CD4-positive, alpha-beta T cell treated with Interleukin-15 for 4 hours (primary cell): ENCODE results near the gene SPATA31D3.
"Not testable (repeated sequence)": the region's sequence is repeated elsewhere in the genome, so short reads cannot be mapped to it uniquely, and the experiment has no call there.

Experiments used
- DNase-seq: peaks from one replicate; pipeline ENCODE4 v3.0.0-alpha.2; 2020; ENCODE audit warnings: low spot score

The SPATA31D3 gene

DNA sequence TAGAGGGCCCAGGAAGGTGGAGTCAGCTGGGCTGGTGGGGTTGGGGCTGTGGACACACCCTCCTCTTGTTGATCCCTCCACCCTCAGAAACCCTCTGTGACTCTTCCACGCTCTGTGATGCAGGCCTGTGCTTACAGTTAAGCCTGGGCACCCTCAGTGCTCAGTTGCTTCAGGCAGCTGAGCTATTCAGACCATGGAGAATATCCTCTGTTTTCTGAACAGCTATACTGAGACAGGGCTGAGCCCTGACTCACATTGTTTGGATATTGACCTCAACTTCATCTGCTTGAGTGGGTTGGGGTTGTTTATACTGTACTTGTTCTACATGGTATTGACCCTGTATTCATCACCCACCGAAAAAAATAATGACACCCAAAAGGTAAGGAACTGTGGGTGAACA is at the start of gene SPATA31D3:
Gene SPATA31D3 (plus strand): TSS at position 108 of the 400 bp plus-strand sequence. CDS start 86 bp downstream, at position 194.
- not testable (repeated sequence) for DNase-seq

DNA sequence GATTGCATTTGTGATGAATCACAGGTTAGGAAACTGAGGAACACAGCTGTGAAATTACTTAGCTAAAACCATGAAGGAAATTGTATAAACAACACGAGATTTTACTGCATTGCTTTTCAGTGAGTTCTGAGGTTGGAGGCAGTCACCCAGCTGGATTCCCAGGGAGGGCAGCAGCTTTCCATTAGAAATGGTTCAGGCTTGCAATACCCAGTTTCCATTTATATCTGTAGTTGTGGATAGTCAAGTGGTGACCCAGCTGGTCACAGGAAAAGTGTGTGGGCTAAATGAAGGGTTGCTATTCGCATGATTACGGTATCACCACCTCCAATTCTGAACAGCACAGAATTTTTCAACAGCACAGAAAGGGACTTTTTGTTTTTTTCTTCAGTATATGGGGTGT is 49.4 kb upstream of the SPATA31D3 start:
- DNase-seq = no peak

DNA sequence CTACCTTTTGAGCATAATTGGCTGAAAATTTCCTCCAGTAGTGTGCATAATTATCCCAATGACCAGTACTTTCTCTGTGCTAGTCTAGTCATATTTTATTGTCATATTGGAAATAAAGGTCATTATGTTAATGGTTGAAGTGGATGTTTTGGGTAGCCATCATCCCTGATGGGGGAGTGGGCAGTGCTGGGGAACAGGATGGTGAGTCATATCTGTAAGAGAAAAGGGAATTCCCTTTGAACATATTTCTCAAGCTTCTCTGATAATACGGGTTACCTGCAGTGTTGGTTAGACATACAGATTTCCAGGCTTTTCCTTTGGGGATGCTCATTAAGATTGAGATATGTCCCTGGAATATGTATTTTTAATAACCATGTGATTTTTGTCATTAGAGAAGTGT is 48.4 kb upstream of the SPATA31D3 start:
- no peak for DNase-seq

DNA sequence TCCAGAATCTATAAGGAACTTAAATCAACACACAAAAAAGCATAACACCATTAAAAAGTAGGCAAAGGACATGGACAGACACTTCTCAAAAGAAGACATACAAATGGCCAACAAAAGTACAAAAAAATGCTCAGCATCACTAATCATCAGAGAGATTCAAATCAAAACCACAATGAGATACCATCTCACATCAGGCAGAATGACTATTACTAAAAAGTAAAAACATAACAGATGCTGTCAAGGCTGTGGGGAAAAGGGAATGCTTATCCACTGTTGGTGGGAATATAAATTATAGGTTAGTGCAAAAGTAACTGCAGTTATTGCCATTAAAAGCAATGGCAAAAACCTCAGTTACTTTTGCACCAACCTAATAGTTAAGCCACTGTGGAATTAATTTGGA is 47.2 kb upstream of the SPATA31D3 start:
- no peak for DNase-seq

DNA sequence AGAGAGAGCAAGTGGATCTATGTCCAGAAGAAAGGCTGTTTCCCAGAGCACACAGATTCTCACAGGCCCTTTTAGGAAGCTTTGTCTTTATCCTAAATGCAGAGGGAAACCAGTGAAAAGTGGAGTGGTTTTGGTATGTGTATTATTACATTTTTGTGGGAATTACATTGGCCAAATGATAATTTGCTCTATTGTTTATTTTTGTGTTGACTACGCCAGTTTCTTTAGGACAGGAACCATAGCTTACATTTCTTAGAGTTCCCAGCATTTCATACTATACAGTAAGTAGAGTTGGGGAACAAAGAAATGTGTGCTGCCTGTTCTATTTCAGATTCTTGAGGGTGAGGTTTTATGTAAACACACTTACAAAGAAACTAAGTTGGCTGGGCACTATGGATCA is 44.4 kb upstream of the SPATA31D3 start:
- DNase-seq = no peak

DNA sequence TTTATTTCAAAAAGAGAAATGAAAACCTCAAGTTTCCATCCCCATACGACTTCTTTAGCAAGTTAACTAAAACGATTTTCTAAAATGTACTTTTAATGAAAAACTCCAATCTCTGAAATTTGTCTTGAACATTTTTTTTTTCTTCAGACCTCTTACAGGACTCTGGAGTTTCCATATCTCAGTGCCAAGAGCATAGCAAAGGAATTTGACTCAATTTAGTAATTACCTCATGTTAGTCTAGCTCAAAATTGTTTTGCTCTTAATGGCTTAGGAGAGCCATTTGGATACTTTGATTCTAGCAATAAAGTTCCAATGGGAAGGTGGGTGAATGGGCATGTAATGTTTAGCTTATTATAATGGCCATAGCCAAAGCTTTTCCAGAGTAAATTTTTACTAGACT is 41.1 kb upstream of the SPATA31D3 start:
- DNase-seq = no peak

GRCh38 chr9:81902626-81903025 is 40.7 kb upstream of the SPATA31D3 start:
- no peak for DNase-seq

DNA sequence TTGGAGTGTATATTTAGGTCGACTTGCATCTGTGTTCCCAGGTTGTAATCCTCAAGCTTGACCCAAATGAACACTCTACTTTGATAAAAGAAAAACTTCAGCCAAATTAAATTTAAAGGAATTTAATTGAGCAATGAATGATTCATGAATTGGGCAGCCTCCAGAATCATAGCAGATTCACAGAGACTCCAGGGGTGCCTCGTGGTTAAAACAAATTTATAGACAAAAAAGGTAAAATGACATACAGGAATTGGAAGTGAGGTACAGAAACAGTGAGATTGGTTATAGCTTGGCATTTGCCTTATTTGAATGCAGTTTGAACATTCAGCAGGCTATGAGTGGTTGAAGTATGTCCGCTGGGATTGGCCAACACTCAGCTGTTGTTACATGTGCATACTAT is 36.6 kb upstream of the SPATA31D3 start:
- no peak for DNase-seq

DNA sequence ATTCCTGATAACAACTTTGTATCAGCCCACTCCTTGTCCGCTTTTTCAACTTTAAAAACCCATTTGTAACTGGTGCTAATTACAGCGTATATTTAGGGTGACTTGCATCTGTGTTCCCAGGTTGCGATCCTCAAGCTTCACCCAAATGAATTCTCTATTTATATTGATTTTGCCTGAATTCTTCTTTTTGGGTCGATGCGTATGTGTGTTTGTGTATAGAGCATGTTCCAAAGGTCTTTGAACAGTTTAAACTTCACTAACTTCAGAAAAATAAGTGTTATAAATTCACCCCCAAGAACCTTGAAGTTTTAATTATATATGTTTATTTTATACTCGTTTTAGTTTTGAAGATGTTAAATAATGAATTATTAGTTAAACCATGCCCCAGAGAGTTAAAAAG is 31.2 kb upstream of the SPATA31D3 start:
- DNase-seq = no peak

GRCh38 chr9:81915801-81916505 is 27.3 kb upstream of the SPATA31D3 start:
- DNase-seq = no peak

- DNase-seq = not testable (repeated sequence)
These were observed 24.8 kb upstream of the SPATA31D3 start for GRCh38 chr9:81918507-81918906.

DNA sequence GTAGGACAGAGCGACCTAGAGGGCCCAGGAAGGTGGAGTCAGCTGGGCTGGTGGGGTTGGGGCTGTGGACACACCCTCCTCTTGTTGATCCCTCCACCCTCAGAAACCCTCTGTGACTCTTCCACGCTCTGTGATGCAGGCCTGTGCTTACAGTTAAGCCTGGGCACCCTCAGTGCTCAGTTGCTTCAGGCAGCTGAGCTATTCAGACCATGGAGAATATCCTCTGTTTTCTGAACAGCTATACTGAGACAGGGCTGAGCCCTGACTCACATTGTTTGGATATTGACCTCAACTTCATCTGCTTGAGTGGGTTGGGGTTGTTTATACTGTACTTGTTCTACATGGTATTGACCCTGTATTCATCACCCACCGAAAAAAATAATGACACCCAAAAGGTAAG is 15.0 kb upstream of the SPATA31D3 start, which contains the start of gene SPATA31D4:
Gene SPATA31D4 (plus strand): TSS at position 124 of the 400 bp plus-strand sequence. CDS start 86 bp downstream, at position 210.
- not testable (repeated sequence) for DNase-seq

GRCh38 chr9:81930147-81930546 is 13.2 kb upstream of the SPATA31D3 start:
- not testable (repeated sequence) for DNase-seq

DNA sequence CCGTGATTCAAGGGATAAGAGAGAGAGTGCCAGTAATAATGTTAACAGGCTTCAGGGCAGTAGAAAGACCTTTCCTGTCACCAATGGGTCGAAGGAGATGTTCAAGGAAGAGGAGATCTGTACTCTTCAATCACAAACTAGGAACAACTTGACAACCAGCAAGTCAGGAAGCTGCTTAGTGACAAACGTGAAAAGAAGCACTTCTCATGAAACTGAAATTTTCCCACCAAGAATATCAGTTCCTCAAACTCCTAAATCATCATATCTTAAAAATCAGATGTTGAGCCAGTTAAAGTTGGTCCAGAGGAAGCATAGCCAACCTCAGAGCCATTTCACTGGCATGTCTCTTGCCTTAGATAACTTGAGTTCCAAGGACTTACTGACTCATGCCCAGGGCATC is 9.8 kb upstream of the SPATA31D3 start:
- DNase-seq = not testable (repeated sequence)

- not testable (repeated sequence) for DNase-seq
These were observed 5.3 kb downstream of the SPATA31D3 start for GRCh38 chr9:81948650-81949049.

DNA sequence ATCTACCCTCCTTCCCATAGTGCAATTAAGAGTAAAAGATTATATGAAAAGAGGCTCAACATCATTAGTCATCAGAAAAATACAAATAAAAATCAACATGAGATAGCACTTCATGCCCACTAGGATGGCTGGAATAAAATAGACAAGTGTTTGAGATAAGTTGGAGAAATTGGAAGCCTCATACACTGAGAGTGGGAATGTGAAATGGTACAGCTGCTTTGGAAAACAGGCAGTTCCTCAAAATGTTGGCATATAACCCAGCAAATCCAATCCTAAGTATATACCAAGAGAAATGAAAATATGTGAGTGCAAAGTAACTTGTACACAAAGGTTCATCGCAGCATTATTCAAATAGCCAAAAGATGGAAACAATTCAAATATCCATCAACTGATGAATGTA is 9.8 kb downstream of the SPATA31D3 start:
- no peak for DNase-seq

- DNase-seq = no peak
These were observed 12.3 kb downstream of the SPATA31D3 start for GRCh38 chr9:81955625-81956024.

DNA sequence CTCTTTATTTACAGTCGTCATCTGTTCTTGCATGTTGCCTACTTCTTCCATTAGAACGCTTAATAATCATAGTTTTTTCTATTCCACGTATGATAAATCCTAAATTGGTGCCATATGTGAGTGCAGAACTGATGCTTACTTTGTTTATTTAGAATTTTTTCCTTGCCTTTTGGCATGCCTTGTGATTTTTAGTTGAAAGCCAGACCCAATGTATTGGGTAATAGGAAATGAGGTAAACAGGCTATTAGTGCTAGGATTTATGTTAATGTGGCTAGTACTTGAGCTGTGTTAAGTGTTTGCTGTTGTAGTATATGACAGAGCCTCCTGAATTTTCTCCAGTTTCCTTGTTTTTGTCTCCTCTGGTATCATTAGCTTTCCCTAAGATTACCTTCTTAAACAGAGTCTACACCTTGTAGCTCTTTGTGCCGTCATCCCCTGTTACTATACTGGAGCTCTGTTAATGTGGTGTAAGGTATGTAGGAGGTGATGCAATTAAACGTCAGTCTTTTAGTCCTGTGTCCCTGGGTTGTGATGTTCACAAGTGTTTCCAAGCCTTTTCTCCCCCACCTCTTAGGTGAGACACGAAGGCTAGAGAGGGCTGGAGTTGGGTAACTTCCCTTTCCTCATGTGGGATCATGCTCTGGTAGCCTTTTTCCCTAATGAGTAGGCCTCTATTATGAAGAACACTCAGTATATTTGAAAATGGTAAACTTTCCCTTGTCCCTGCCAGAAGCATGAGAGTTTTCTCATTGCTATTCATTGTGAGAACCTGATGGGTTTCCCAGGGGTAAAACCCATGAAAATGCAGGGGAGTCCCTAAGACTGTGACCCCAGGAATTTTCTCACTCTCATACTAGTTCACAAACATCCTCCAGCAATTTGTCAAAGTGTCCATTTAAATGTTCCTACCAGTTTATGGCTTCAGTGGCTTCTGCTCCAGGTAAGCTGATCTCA is 21.2 kb downstream of the SPATA31D3 start:
- no peak for DNase-seq

GRCh38 chr9:81968026-81968425 is 24.7 kb downstream of the SPATA31D3 start:
- no peak for DNase-seq

- DNase-seq = no peak
These were observed 26.7 kb downstream of the SPATA31D3 start for GRCh38 chr9:81969971-81970370.

DNA sequence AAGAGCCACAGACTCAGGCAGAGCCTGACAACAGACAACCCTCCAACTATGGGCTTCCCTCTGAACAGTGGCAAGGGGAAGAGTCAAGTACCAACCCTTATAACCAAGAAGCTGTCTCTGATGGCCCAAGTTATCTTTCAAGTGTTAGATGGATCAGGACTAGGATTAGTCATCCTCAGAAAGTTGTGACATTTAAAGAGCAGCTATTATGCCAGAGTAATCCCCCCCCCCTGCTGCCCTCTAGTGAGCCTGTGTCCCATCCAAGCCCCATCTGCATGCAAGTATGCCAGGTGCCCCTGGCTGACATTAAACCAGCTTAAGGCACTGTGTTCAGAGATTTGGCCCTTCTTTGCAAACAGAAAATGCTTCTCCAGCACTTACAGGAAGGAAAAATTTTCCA is 28.4 kb downstream of the SPATA31D3 start:
- DNase-seq = no peak

GRCh38 chr9:81974764-81975163 is 31.5 kb downstream of the SPATA31D3 start:
- DNase-seq = no peak

DNA sequence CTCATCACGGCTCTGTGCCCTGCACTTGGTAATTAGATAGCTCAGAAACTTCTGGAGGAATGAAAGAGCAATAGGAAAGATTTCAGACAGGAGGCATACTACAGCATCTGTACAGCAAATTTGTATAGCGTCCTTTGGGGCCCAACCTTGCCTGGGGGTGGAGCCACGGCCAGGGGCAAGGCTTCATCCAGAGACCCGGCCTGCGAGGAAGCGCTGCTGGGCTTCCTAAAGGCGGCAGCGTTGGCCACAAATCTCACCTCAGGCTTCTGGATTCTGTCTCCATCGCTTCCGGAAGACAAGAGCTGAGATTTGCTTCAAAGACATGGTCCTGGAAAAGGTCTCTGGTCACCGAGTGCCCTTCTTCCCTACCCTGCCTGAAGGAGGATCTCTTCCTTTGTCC is 33.1 kb downstream of the SPATA31D3 start:
- no peak for DNase-seq
